ENCODE data around the gene XRRA1.
"Not testable (repeated sequence)": the region's sequence is repeated elsewhere in the genome, so short reads cannot be mapped to it uniquely, and the experiment has no call there.

Gene XRRA1

GRCh38 chr11:74896311-74896710 is 52.6 kb downstream of the XRRA1 start:
- DNase-seq (ENCODE audit: low read depth in 3 of 3) = no peak

- no peak for DNase-seq (ENCODE audit: low read depth in 3 of 3)
Measured at GRCh38 chr11:74895340-74896116, 53.4 kb downstream of the XRRA1 start.

GRCh38 chr11:74893015-74893414 is 55.9 kb downstream of the XRRA1 start:
- not testable (repeated sequence) for DNase-seq (ENCODE audit: low read depth in 3 of 3)

GRCh38 chr11:74877132-74877531 is 71.8 kb downstream of the XRRA1 start:
- DNase-seq (ENCODE audit: low read depth in 3 of 3) = no peak

- DNase-seq (ENCODE audit: low read depth in 3 of 3) = no peak
Measured at GRCh38 chr11:74871037-74871436, 77.9 kb downstream of the XRRA1 start.

GRCh38 chr11:74870485-74870884 is 78.4 kb downstream of the XRRA1 start:
- no peak for DNase-seq (ENCODE audit: low read depth in 3 of 3)

GRCh38 chr11:74866557-74866956 is 82.3 kb downstream of the XRRA1 start:
- DNase-seq (ENCODE audit: low read depth in 3 of 3) = no peak

- DNase-seq (ENCODE audit: low read depth in 3 of 3) = no peak
Measured at GRCh38 chr11:74863410-74863809, 85.5 kb downstream of the XRRA1 start.

GRCh38 chr11:74860743-74861142 is 88.1 kb downstream of the XRRA1 start:
- no peak for DNase-seq (ENCODE audit: low read depth in 3 of 3)

GRCh38 chr11:74853223-74853622 is 95.7 kb downstream of the XRRA1 start:
- DNase-seq (ENCODE audit: low read depth in 3 of 3) = no peak

- DNase-seq (ENCODE audit: low read depth in 3 of 3) = no peak
Measured at GRCh38 chr11:74849525-74850391, 99.1 kb downstream of the XRRA1 start.

GRCh38 chr11:74847895-74848294 is 101.0 kb downstream of the XRRA1 start:
- no peak for DNase-seq (ENCODE audit: low read depth in 3 of 3)

- DNase-seq (ENCODE audit: low read depth in 3 of 3) = no peak
Measured at GRCh38 chr11:74847395-74847794, 101.5 kb downstream of the XRRA1 start.

- DNase-seq (ENCODE audit: low read depth in 3 of 3) = no peak
Measured at GRCh38 chr11:74846770-74847169, 102.1 kb downstream of the XRRA1 start.

- DNase-seq (ENCODE audit: low read depth in 3 of 3) = no peak
Measured at GRCh38 chr11:74845978-74846517, 102.8 kb downstream of the XRRA1 start.

GRCh38 chr11:74844865-74845264 is 104.0 kb downstream of the XRRA1 start:
- DNase-seq (ENCODE audit: low read depth in 3 of 3) = no peak

- no peak for DNase-seq (ENCODE audit: low read depth in 3 of 3)
Measured at GRCh38 chr11:74844072-74844471, 104.8 kb downstream of the XRRA1 start.

- no peak for DNase-seq (ENCODE audit: low read depth in 3 of 3)
Measured at GRCh38 chr11:74842967-74843366, 105.9 kb downstream of the XRRA1 start.

GRCh38 chr11:74840486-74840885 is 108.4 kb downstream of the XRRA1 start:
- DNase-seq (ENCODE audit: low read depth in 3 of 3) = no peak

- DNase-seq (ENCODE audit: low read depth in 3 of 3) = no peak
Measured at GRCh38 chr11:74839971-74840370, 108.9 kb downstream of the XRRA1 start.

GRCh38 chr11:74839446-74839845 is 109.4 kb downstream of the XRRA1 start:
- DNase-seq (ENCODE audit: low read depth in 3 of 3) = no peak

GRCh38 chr11:74838188-74838587 is 110.7 kb downstream of the XRRA1 start:
- no peak for DNase-seq (ENCODE audit: low read depth in 3 of 3)

- no peak for DNase-seq (ENCODE audit: low read depth in 3 of 3)
Measured at GRCh38 chr11:74837191-74837590, 111.7 kb downstream of the XRRA1 start.

Measured in stimulated activated CD4-positive, alpha-beta T cell treated with anti-CD3 and anti-CD28 coated beads, TNF-alpha, amount 100 ng/mL, for 4 hours (primary cell).